ENCODE measurements around the gene SPIC.
A peak's percentile ranks its signal among the peaks of the same experiment; 100 is the strongest.
"Not testable (repeated sequence)": the region's sequence is repeated elsewhere in the genome, so short reads cannot be mapped to it uniquely, and the experiment has no call there.

SPIC gene
- total RNA-seq: 0 reads per million in 3 donors

DNA sequence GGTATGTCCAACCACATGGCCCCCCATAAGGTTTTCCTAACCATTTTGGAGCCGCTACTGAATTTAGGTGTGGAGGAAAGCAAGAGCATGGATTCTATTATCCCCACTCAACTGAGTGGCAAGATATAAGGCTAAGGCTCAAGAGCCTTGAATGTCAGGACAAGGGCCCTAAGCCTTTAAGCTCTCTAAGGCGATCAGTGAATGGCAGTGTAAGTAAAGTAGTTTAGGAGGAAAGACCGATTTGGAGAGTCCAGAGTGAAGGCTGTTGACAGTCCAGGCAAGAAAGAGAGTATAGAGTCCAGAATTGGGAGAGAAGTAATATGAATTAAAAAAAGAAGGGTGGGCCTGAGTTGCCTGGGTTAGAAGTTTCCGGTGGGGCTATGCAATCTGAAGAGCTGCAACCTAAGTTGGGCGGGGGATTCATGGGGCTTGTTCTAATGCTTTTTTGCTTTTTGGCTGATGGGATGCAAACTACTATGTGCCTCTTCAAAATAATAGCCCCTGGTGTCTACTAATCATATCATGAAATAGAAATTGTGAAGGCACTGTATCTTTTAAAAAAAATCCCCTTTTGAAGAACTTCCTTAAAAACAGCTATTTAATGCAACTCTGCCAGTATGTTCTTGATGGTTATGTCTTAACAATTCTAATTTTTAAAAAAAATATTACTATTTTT lies at the start of gene SPIC:
SPIC (plus strand) TSS at position 626 of the 676 bp plus-strand sequence. CDS start 1,569 bp downstream, outside the sequence.
- H3K4me1 ChIP-seq (ENCODE audit: control insufficient read depth, insufficient read depth, low read length, poor library complexity, severe bottlenecking): no peaks in the 10 kb centered on the region
- H3K27me3 ChIP-seq (replicated peaks; ENCODE audit: control insufficient read depth, insufficient read depth, low read length, poor library complexity, severe bottlenecking): no peaks in the 10 kb centered on the region
- H3K9me3 ChIP-seq (ENCODE audit: control insufficient read depth, low read length): no peaks in the 10 kb centered on the region
- no peak for DNase-seq
- H3K36me3 ChIP-seq (ENCODE audit: control insufficient read depth, insufficient read depth, low read length): no peaks in the 10 kb centered on the region
- H3K4me3 ChIP-seq (ENCODE audit: insufficient read depth, low read depth, low read length, poor library complexity, severe bottlenecking): no peak within 1 kb of the TSS
- no peak within 1 kb of the TSS for H3K27ac ChIP-seq (ENCODE audit: insufficient read depth, low read length, poor library complexity, severe bottlenecking)

DNA sequence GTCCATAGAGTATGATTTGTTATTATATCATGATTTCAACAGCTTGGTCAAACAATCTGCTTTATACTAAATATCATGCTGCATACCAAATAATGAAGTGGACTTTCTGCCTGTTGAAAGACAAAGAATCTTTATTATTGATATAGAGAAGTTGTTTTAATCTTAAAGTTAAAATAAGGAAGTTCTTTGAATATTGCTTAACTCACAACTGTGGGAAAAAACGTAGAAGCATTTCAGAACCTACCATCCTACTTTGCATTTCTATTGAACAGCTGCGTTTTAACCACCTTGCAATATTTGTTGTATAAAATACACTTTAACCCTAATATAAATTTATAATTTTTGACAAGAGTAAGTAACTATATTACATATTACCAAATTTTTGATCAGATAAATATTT lies 44.7 kb upstream of the SPIC start:
- DNase-seq: no peak
- H3K9me3 ChIP-seq (ENCODE audit: control insufficient read depth, low read length): no peaks in the 10 kb centered on the region
- no peaks in the 10 kb centered on the region for H3K27me3 ChIP-seq (replicated peaks; ENCODE audit: control insufficient read depth, insufficient read depth, low read length, poor library complexity, severe bottlenecking)
- no peaks in the 10 kb centered on the region for H3K36me3 ChIP-seq (ENCODE audit: control insufficient read depth, insufficient read depth, low read length)
- no peaks in the 10 kb centered on the region for H3K4me1 ChIP-seq (ENCODE audit: control insufficient read depth, insufficient read depth, low read length, poor library complexity, severe bottlenecking)
- no peak overlapping the region for H3K27ac ChIP-seq (ENCODE audit: insufficient read depth, low read length, poor library complexity, severe bottlenecking)
- no peak overlapping the region for H3K4me3 ChIP-seq (ENCODE audit: insufficient read depth, low read depth, low read length, poor library complexity, severe bottlenecking)

DNA sequence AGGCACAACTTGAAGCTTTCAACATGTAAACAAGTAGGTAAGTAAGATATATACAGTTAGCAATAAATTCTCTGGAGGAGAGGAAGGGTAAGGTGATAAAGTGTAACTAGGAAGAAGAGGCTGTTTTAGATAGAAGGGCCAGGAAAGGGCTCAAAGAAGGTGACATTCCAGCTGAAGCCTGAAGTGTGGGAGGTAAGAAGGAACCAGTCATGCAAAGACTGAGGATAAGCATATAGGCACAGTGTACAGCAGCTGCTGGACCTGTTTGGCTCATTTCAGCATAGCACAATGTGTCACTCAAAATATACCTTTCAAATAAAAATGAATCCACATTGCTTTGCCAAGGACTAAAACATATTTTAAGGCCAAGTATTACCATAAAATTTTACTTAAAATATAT lies 39.0 kb upstream of the SPIC start:
- no peak overlapping the region for H3K27ac ChIP-seq (ENCODE audit: insufficient read depth, low read length, poor library complexity, severe bottlenecking)
- no peak for DNase-seq
- no peaks in the 10 kb centered on the region for H3K36me3 ChIP-seq (ENCODE audit: control insufficient read depth, insufficient read depth, low read length)
- no peak overlapping the region for H3K4me3 ChIP-seq (ENCODE audit: insufficient read depth, low read depth, low read length, poor library complexity, severe bottlenecking)
- H3K4me1 ChIP-seq (ENCODE audit: control insufficient read depth, insufficient read depth, low read length, poor library complexity, severe bottlenecking): no peaks in the 10 kb centered on the region
- H3K9me3 ChIP-seq (ENCODE audit: control insufficient read depth, low read length): no peaks in the 10 kb centered on the region
- no peaks in the 10 kb centered on the region for H3K27me3 ChIP-seq (replicated peaks; ENCODE audit: control insufficient read depth, insufficient read depth, low read length, poor library complexity, severe bottlenecking)

DNA sequence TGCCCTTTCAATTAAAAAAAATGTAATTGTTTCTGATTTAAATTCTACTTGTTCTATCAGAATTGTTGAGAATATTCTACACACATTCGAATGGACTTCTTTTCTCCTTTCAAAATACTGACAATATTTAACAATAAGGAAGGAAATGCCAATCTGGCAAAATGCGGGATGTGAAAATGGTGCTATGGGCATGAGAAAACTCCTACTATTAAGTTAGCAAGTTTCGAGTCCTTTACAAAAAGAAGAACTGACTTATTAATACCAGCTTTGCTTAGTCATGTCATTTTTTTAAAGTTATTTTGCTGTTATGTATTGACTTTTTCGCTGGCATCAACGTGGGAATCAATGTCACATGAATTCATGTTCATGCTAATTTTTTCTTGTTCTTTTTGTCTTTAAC lies 35.9 kb upstream of the SPIC start:
- Histone ChIP-seq H3K4me3 (ENCODE audit: insufficient read depth, low read depth, low read length, poor library complexity, severe bottlenecking) (no peak overlapping the region), H3K27me3 (replicated peaks; ENCODE audit: control insufficient read depth, insufficient read depth, low read length, poor library complexity, severe bottlenecking) (no peaks in the 10 kb centered on the region), H3K36me3 (ENCODE audit: control insufficient read depth, insufficient read depth, low read length) (no peaks in the 10 kb centered on the region), H3K9me3 (ENCODE audit: control insufficient read depth, low read length) (no peaks in the 10 kb centered on the region), H3K27ac (ENCODE audit: insufficient read depth, low read length, poor library complexity, severe bottlenecking) (no peak overlapping the region), H3K4me1 (ENCODE audit: control insufficient read depth, insufficient read depth, low read length, poor library complexity, severe bottlenecking) (no peaks in the 10 kb centered on the region)
- DNase-seq: no peak

DNA sequence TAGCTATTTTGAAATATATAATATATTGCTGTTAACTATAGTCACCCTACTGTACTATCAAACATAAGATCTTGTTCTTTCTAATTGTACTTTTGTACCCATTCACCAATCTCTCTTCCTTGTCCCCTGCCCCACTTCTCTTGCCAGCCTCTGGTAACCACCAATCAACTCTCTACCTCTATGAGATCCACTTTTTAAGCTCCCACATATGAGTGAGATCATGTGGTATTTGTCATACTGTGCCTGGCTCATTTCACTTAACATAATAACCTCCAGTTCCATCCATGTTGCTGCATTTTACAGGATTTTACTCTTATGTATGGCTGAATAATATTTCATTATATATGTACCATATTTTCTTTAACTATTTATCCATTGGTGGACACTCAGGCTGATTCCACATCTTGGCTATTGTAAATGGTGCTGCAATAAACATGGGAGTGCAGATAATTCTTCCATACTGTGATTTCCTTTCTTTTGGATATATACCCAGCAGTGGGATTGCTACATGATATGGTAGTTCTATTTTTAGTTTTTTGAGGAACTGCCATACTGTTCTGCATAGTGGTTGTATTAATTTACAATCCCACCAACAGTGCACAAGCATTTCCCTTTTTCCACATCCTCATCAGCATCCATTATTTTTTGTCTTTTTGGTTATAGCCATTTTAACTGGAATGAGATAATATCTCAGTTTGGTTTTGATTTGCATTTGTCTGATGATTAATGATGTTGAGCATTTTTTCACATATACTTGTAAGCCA lies 33.5 kb upstream of the SPIC start:
- Histone ChIP-seq H3K9me3 (ENCODE audit: control insufficient read depth, low read length) (no peaks in the 10 kb centered on the region), H3K27me3 (replicated peaks; ENCODE audit: control insufficient read depth, insufficient read depth, low read length, poor library complexity, severe bottlenecking) (no peaks in the 10 kb centered on the region), H3K27ac (ENCODE audit: insufficient read depth, low read length, poor library complexity, severe bottlenecking) (no peak overlapping the region), H3K4me3 (ENCODE audit: insufficient read depth, low read depth, low read length, poor library complexity, severe bottlenecking) (no peak overlapping the region), H3K4me1 (ENCODE audit: control insufficient read depth, insufficient read depth, low read length, poor library complexity, severe bottlenecking) (no peaks in the 10 kb centered on the region), H3K36me3 (ENCODE audit: control insufficient read depth, insufficient read depth, low read length) (no peaks in the 10 kb centered on the region)
- DNase-seq: no peak

DNA sequence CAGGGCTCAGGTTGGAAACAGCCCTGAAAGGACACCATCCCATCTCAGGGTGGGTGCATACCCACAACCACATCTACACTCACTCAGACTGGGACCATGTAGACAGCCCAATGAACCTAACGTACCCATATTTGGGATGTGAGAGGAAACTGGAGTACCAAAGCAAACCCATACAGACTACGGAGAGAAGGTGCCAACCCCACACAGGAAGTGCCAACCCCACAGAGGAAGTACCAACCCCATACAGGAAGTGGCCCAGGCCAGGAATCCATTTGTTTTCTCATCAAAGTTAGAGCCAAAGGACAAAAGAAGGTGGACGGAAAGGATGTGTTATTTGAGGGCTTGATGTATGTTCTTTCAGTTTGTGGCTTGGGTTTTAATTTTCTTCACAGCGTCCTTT lies 19.5 kb upstream of the SPIC start:
- Histone ChIP-seq H3K27ac (ENCODE audit: insufficient read depth, low read length, poor library complexity, severe bottlenecking) (no peak overlapping the region), H3K4me1 (ENCODE audit: control insufficient read depth, insufficient read depth, low read length, poor library complexity, severe bottlenecking) (no peaks in the 10 kb centered on the region), H3K36me3 (ENCODE audit: control insufficient read depth, insufficient read depth, low read length) (no peaks in the 10 kb centered on the region), H3K27me3 (replicated peaks; ENCODE audit: control insufficient read depth, insufficient read depth, low read length, poor library complexity, severe bottlenecking) (no peaks in the 10 kb centered on the region), H3K9me3 (ENCODE audit: control insufficient read depth, low read length) (no peaks in the 10 kb centered on the region), H3K4me3 (ENCODE audit: insufficient read depth, low read depth, low read length, poor library complexity, severe bottlenecking) (no peak overlapping the region)
- peak in 1 of 3 donors; percentile 0 for DNase-seq

DNA sequence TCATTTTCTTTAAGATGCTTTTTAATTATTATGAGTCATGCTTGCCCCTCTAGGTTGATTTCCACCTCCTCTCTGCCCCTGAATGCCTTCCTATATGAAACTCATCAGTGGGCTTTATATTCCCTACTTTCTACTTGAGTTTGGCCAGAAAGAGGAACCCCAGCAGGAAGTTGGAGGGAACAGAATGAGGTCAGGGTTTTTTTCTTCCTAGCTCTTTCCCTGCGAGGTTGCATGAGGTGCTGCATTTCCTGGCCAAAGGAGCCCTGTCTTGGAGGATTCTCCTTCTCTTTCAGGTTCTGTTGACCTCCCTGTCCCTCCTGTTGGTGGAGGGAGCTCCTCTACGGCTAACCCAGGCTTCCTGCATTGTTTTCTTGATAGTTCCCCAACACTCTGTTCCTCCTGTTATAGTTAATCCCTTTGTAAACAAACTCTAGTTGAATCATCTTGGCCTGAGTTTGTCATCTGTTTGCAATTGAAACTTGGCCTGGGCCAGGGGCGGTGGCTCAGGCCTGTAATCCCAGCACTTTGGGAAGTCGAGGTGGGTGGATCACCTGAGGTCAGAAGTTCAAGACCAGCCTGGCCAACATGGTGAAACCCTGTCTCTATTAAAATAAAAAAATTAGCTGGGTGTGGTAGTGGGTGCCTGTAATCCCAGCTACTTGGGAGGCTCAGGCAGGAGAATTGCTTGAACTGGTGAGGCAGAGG lies 15.3 kb upstream of the SPIC start:
- no peaks in the 10 kb centered on the region for H3K4me1 ChIP-seq (ENCODE audit: control insufficient read depth, insufficient read depth, low read length, poor library complexity, severe bottlenecking)
- H3K9me3 ChIP-seq (ENCODE audit: control insufficient read depth, low read length): no peaks in the 10 kb centered on the region
- H3K36me3 ChIP-seq (ENCODE audit: control insufficient read depth, insufficient read depth, low read length): no peaks in the 10 kb centered on the region
- no peak overlapping the region for H3K4me3 ChIP-seq (ENCODE audit: insufficient read depth, low read depth, low read length, poor library complexity, severe bottlenecking)
- no peak for DNase-seq
- no peaks in the 10 kb centered on the region for H3K27me3 ChIP-seq (replicated peaks; ENCODE audit: control insufficient read depth, insufficient read depth, low read length, poor library complexity, severe bottlenecking)
- H3K27ac ChIP-seq (ENCODE audit: insufficient read depth, low read length, poor library complexity, severe bottlenecking): no peak overlapping the region

DNA sequence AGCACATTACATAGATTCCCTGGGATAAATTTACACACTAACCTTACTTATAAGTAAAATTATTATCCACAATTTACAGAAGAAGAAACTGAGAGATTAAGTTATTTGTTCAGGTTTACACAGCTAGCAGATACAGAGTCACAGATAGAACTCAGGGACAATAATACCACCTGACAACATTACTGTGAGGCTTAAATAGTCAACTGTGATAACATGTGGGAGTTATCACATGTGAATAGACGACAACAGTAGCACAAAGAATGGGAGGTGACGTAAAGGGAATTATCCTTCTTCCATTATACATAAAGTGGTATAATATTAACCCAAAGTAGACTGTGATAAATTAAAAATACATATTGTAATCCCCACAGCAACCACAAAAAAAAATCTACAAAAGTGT lies 6.2 kb upstream of the SPIC start:
- Histone ChIP-seq H3K4me1 (ENCODE audit: control insufficient read depth, insufficient read depth, low read length, poor library complexity, severe bottlenecking) (no peaks in the 10 kb centered on the region), H3K9me3 (ENCODE audit: control insufficient read depth, low read length) (no peaks in the 10 kb centered on the region), H3K4me3 (ENCODE audit: insufficient read depth, low read depth, low read length, poor library complexity, severe bottlenecking) (no peak overlapping the region), H3K27me3 (replicated peaks; ENCODE audit: control insufficient read depth, insufficient read depth, low read length, poor library complexity, severe bottlenecking) (no peaks in the 10 kb centered on the region), H3K27ac (ENCODE audit: insufficient read depth, low read length, poor library complexity, severe bottlenecking) (no peak overlapping the region), H3K36me3 (ENCODE audit: control insufficient read depth, insufficient read depth, low read length) (no peaks in the 10 kb centered on the region)
- no peak for DNase-seq

DNA sequence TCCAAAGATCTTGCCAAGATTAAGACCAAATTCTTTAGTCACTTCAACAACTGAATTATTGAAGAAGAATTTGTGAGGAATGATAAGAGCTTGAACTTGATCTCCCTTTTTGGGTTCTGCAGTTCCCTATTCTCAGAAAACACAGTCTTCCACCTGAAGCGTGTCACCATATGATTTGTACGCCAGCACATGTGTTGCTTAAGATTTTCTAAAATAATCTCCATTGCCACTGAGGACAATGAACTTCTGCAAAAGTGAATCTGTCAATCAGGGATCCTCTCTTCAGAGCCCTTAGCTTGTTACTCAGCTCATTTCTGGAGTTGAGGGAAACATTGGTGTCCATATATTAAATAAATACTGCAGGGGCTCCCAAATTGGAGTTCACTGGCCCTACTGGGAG lies 4.2 kb upstream of the SPIC start:
- H3K27me3 ChIP-seq (replicated peaks; ENCODE audit: control insufficient read depth, insufficient read depth, low read length, poor library complexity, severe bottlenecking): no peaks in the 10 kb centered on the region
- no peaks in the 10 kb centered on the region for H3K9me3 ChIP-seq (ENCODE audit: control insufficient read depth, low read length)
- H3K4me1 ChIP-seq (ENCODE audit: control insufficient read depth, insufficient read depth, low read length, poor library complexity, severe bottlenecking): no peaks in the 10 kb centered on the region
- no peak overlapping the region for H3K27ac ChIP-seq (ENCODE audit: insufficient read depth, low read length, poor library complexity, severe bottlenecking)
- H3K36me3 ChIP-seq (ENCODE audit: control insufficient read depth, insufficient read depth, low read length): no peaks in the 10 kb centered on the region
- no peak overlapping the region for H3K4me3 ChIP-seq (ENCODE audit: insufficient read depth, low read depth, low read length, poor library complexity, severe bottlenecking)
- no peak for DNase-seq

DNA sequence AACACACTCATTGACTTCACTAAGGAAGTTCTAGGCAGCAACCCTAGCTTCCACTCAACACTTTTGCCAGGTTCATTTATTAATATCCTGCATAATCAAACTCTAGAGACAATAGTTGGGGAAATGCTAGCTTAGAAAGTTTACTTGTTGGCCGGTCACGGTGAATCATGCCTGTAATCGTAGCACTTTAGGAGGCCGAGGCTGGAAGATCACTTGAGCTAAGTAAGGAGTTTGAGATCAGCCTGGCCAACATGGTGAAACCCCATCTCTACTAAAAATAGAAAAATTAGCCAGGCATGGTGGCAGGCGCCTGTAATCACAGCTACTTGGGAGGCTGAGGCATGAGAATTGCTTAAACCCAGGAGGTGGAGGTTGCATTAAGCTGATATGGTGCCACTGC lies 3.3 kb upstream of the SPIC start:
- H3K9me3 ChIP-seq (ENCODE audit: control insufficient read depth, low read length); H3K27ac ChIP-seq (ENCODE audit: insufficient read depth, low read length, poor library complexity, severe bottlenecking); H3K36me3 ChIP-seq (ENCODE audit: control insufficient read depth, insufficient read depth, low read length); H3K4me3 ChIP-seq (ENCODE audit: insufficient read depth, low read depth, low read length, poor library complexity, severe bottlenecking); DNase-seq; H3K4me1 ChIP-seq (ENCODE audit: control insufficient read depth, insufficient read depth, low read length, poor library complexity, severe bottlenecking); H3K27me3 ChIP-seq (replicated peaks; ENCODE audit: control insufficient read depth, insufficient read depth, low read length, poor library complexity, severe bottlenecking): not testable (repeated sequence)
